Right cardiac atrium (tissue), 5 donors: ENCODE data around the gene CD72. TPM values are rescaled to one million over a fixed set of nuclear protein-coding genes. Genes with fewer than 3 reads are reported as not detected.
"Not testable (repeated sequence)": the region's sequence is repeated elsewhere in the genome, so short reads cannot be mapped to it uniquely, and the experiment has no call there.

Experiments used
- ATAC-seq, 2 donors: fragments of 200-7000 bp; cut with Tn5 transposase; one replicate each; pipeline versions ENCODE4 v1.8.0 to v1.9.1; 2020; ENCODE audit warnings: moderate library complexity in 2 of 2, mild to moderate bottlenecking in 1 of 2
- DNase-seq, 3 donors: peaks; one replicate each; pipeline ENCODE4 v3.0.0-alpha.2; 2020
- H3K27ac ChIP-seq: one replicate; pipeline ENCODE4 v1.5.1; 2013; ENCODE audit warnings: mild to moderate bottlenecking, low read length, control low read depth, moderate library complexity
- H3K27me3 ChIP-seq: one replicate; pipeline ENCODE4 v1.6.1; 2013; ENCODE audit not compliant: control insufficient read depth, insufficient read depth
- H3K4me1 ChIP-seq: one replicate; pipeline ENCODE4 v1.6.1; 2013; ENCODE audit warnings: low read length; ENCODE audit not compliant: control insufficient read depth, insufficient read depth
- H3K4me3 ChIP-seq: one replicate; pipeline ENCODE4 v1.5.1; 2013; ENCODE audit warnings: low read length, control low read depth
- H3K9me3 ChIP-seq: one replicate; pipeline ENCODE4 v1.6.1; 2013; ENCODE audit warnings: low read length; ENCODE audit not compliant: control insufficient read depth
- WGBS: extraction: QIAGEN DNeasy Blood & Tissue Kit; methylation state at CpG from one replicate; pipeline ENCODE4 v1.1.7; 2013; 5-methylcytosine and 5-hydroxymethylcytosine counted together
- intact Hi-C, 4 donors: fragments of 100-400 bp; cut with DNase I; formaldehyde crosslinking; loops; one replicate each; pipeline versions ENCODE4 v1.11.0 to v1.14.0; 2022 to 2023
- polyA plus RNA-seq: library from polyadenylated mRNA; stranded (reverse); fragments of 200-250 nt; gene quantifications from one replicate; pipeline ENCODE4 v1.2.3, GENCODE V29; 2013
- total RNA-seq, 4 donors: library from RNA; stranded (reverse); fragmentation: NEBNext Ultra II Directional; extraction: Animal tissue kit (Norgen Biotek cat#: 25700); gene quantifications; one replicate each; pipeline ENCODE4 v1.2.1, GENCODE V29; 2021
- donor health status: healthy with polysubstance abuse.
- donor health status: DM: no; HTN: yes; CAD: no.
- donor health status: DM: no; HTN: no; CAD: no.
- donor health status: DM: no; HTN: yes; CAD: no; lungs with severe emphysema.
- donor health status: DM: yes; HTN: yes; CAD: no.

Gene CD72
- total and polyA plus RNA-seq, 5 donors: 0.58 to 0.68 (median 0.60) TPM

GRCh38 chr9:35584681-35585080 lies 33.5 kb downstream of the CD72 start:
- H3K4me3 ChIP-seq, DNase-seq, H3K27ac ChIP-seq, H3K4me1 ChIP-seq, H3K9me3 ChIP-seq, H3K27me3 ChIP-seq, ATAC-seq, intact Hi-C loops: not testable (repeated sequence)
- 87% methylated on average over 3 of the region's 3 CpGs for WGBS

DNA sequence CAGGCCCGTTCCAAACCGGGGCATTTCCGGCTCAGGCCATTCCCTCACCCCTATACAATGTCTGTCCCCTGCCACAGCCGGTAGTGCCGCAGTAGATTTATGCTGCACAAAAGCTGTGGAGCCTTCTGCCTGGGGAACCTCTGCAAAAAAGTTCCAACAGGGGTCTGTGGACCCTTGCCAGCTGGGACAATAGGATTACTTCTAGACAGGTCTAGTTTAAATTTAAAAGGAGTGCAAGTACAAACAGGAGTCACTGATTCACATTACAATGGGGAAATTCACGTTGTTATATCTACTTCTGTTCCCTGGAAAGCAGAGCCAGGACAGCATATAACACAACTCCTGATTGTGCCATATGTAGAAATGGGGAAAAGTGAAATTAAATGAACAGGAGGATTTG lies 34.7 kb downstream of the CD72 start:
- DNase-seq, H3K9me3 ChIP-seq, ATAC-seq, H3K27ac ChIP-seq, H3K4me3 ChIP-seq, H3K4me1 ChIP-seq, intact Hi-C loops, H3K27me3 ChIP-seq: not testable (repeated sequence)
- WGBS: 75% methylated on average over 6 of the region's 6 CpGs

- DNase-seq, H3K27me3 ChIP-seq: not testable (repeated sequence)
- 81% methylated on average over 1 of the region's 1 CpG for WGBS
Observed at GRCh38 chr9:35579659-35580227, 38.5 kb downstream of the CD72 start.

GRCh38 chr9:35579130-35579529 lies 39.1 kb downstream of the CD72 start:
- Histone ChIP-seq H3K4me1 (no peaks in the 10 kb centered on the region), H3K27ac (no peak overlapping the region), H3K9me3 (peaks cover 3% of the 10 kb centered on the region), H3K27me3 (no peaks in the 10 kb centered on the region), H3K4me3 (no peak overlapping the region)
- ATAC-seq: no peak
- WGBS: 98% methylated on average over 1 of the region's 1 CpG
- no peak for DNase-seq
- intact Hi-C loops: no loop called here

More at GRCh38 chr9:35579659-35580227, 38.5 kb downstream of the CD72 start:
- ATAC-seq, H3K4me1 ChIP-seq, H3K4me3 ChIP-seq, H3K27ac ChIP-seq, intact Hi-C loops, H3K9me3 ChIP-seq: not testable (repeated sequence)

DNA sequence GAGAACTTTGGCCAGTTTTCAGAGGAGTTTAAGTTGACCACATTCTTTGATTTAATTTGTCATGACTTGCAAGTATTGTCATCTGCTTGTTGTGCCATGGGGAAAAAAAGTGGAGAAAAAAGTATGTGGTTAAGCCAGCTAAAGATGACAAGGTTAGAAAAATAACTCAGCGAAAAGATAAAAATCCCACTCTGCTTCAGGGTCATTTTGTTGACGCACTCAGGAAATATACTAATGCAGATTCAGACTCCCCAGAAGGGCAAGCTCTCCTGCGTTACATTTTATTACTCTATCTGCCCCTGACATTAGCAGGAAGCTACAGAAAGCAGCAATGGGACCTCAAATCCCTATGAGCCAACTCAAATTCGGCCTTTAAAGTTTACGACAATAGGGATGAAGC lies 40.7 kb downstream of the CD72 start:
- Histone ChIP-seq H3K4me1 (no peaks in the 10 kb centered on the region), H3K27ac (no peak overlapping the region), H3K27me3 (no peaks in the 10 kb centered on the region), H3K4me3 (no peak overlapping the region), H3K9me3 (peaks cover 3% of the 10 kb centered on the region)
- ATAC-seq (no peak), DNase-seq (no peak)
- WGBS: 85% methylated on average over 5 of the region's 5 CpGs
- intact Hi-C loops: no loop called here

- H3K9me3 ChIP-seq: peaks cover 3% of the 10 kb centered on the region
- no peaks in the 10 kb centered on the region for H3K27me3 ChIP-seq
- WGBS: 90% methylated on average over 5 of the region's 5 CpGs
- intact Hi-C loops: no loop called here
- H3K27ac ChIP-seq: no peak overlapping the region
- H3K4me3 ChIP-seq: no peak overlapping the region
- no peaks in the 10 kb centered on the region for H3K4me1 ChIP-seq
- DNase-seq (peak in 1 of 3 donors; percentile 28), ATAC-seq (no peak)
Observed at GRCh38 chr9:35575478-35575877, 42.7 kb downstream of the CD72 start.

- H3K4me1 ChIP-seq: no peaks in the 10 kb centered on the region
- H3K9me3 ChIP-seq: no peaks in the 10 kb centered on the region
- DNase-seq (no peak), ATAC-seq (no peak)
- 94% methylated on average over 2 of the region's 2 CpGs for WGBS
- no peak overlapping the region for H3K27ac ChIP-seq
- no peak overlapping the region for H3K4me3 ChIP-seq
- intact Hi-C loops: no loop called here
- no peaks in the 10 kb centered on the region for H3K27me3 ChIP-seq
Observed at GRCh38 chr9:35574578-35575122, 43.6 kb downstream of the CD72 start.

DNA sequence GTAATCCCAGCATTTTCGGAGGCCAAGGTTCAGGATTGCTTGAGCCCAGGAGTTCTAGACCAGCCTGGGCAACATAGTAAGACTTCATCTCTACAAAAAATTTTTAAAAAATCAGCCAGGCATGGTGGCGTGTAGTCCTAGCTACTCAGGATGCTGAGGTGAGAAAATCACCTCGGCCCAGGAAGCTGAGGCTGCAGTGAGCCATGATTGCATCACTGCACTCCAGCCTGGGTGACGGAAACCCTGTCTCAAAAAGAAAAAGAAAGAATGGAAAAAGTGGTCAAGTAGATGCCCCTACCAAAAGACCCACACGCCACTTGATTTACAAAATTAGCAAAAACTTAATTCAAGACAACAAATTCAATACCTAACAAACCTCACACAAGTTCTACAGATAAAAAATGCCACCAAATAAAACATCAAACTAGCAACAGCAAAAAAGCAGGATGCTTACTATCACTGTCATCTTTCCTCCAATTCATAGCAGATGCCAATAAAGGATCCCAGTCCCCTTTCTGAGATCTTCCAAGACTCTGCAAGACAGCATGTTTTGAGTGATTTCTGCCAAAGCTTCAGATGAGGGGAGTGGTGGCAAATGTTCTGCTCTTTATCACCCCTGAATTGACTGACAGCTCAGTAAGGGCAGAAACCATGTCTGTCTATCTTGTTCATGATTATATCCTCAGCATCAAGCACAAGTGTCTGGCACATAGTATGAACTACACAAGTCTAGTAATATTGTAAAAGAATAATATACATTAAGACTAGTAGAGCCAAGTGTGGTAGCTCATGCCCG lies 47.3 kb downstream of the CD72 start:
- Histone ChIP-seq H3K4me3 (no peak overlapping the region), H3K27me3 (no peaks in the 10 kb centered on the region), H3K9me3 (no peaks in the 10 kb centered on the region), H3K4me1 (no peaks in the 10 kb centered on the region), H3K27ac (no peak overlapping the region)
- intact Hi-C loops: no loop called here
- 85% methylated on average over 6 of the region's 6 CpGs for WGBS
- DNase-seq: no peak
- no peak for ATAC-seq

GRCh38 chr9:35569206-35569605 lies 49.0 kb downstream of the CD72 start:
- Histone ChIP-seq H3K27ac (no peak overlapping the region), H3K27me3 (no peaks in the 10 kb centered on the region), H3K4me1 (peaks cover 4% of the 10 kb centered on the region), H3K9me3 (no peaks in the 10 kb centered on the region), H3K4me3 (no peak overlapping the region)
- 51% methylated on average over 5 of the region's 5 CpGs for WGBS
- no peak for DNase-seq
- intact Hi-C loops: no loop called here
- no peak for ATAC-seq

GRCh38 chr9:35568196-35568595 lies 50.0 kb downstream of the CD72 start:
- intact Hi-C loops: no loop called here
- 95% methylated on average over 4 of the region's 4 CpGs for WGBS
- Histone ChIP-seq H3K27me3 (no peaks in the 10 kb centered on the region), H3K4me1 (peaks cover 12% of the 10 kb centered on the region), H3K27ac (no peak overlapping the region), H3K4me3 (no peak overlapping the region), H3K9me3 (no peaks in the 10 kb centered on the region)
- ATAC-seq (no peak), DNase-seq (no peak)

GRCh38 chr9:35566417-35566816 lies 51.8 kb downstream of the CD72 start:
- WGBS: 91% methylated on average over 2 of the region's 2 CpGs
- no peak for ATAC-seq
- DNase-seq: no peak
- no peaks in the 10 kb centered on the region for H3K27me3 ChIP-seq
- no peak overlapping the region for H3K4me3 ChIP-seq
- intact Hi-C loops: no loop called here
- H3K27ac ChIP-seq: no peak overlapping the region
- peaks cover 13% of the 10 kb centered on the region for H3K4me1 ChIP-seq
- no peaks in the 10 kb centered on the region for H3K9me3 ChIP-seq
